Adrenal gland (tissue), 5 donors: ENCODE measurements around the gene NOX4.
"Not testable (repeated sequence)": the region's sequence is repeated elsewhere in the genome, so short reads cannot be mapped to it uniquely, and the experiment has no call there.

Experiments
- POLR2A ChIP-seq, 2 donors: fragments of 450-650 bp; IDR thresholded peaks; one replicate each; pipeline ENCODE4 v1.6.1; 2017; ENCODE audit warnings: antibody characterized with exemption in 2 of 2, mild to moderate bottlenecking in 2 of 2, moderate library complexity in 1 of 2
- TF ChIP-seq, protein P1 (sequence below), 6 experiments: fragments of 450-650 bp in 4 of 6; fragments of 200-600 bp in 2 of 6; sonication (generic) in 1 of 6; IDR thresholded peaks; 1 replicate in 5 of 6; 2 replicates in 1 of 6; pipeline versions ENCODE4 v1.5.1 to v1.8.0; 2016 to 2021; ENCODE audit warnings: antibody characterized with exemption in 6 of 6, mild to moderate bottlenecking in 2 of 6, moderate library complexity in 1 of 6
- donor health status: DM: no; HTN: no; CAD: no.

DNA sequence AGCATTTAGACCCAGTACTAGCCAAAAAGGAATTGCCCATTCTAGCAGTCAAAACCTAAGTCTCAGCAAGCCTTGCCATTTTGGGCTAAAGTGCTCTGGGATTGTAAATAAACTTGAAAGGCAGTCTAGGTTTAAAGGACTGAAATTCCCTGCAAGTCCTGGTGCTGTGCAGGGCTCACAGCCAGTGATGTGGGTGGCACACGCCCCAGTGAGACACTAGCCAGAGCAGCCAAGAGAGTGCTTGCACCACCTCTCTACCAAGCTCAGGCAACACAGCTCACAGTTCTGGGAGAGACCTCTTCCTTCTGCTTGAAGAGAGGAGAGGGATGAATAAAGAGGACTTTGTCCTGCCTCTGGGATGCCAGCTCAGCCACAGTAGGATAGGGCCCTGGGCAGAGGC lies 80.5 kb downstream of the NOX4 start:
- TF ChIP-seq, protein P1, sequence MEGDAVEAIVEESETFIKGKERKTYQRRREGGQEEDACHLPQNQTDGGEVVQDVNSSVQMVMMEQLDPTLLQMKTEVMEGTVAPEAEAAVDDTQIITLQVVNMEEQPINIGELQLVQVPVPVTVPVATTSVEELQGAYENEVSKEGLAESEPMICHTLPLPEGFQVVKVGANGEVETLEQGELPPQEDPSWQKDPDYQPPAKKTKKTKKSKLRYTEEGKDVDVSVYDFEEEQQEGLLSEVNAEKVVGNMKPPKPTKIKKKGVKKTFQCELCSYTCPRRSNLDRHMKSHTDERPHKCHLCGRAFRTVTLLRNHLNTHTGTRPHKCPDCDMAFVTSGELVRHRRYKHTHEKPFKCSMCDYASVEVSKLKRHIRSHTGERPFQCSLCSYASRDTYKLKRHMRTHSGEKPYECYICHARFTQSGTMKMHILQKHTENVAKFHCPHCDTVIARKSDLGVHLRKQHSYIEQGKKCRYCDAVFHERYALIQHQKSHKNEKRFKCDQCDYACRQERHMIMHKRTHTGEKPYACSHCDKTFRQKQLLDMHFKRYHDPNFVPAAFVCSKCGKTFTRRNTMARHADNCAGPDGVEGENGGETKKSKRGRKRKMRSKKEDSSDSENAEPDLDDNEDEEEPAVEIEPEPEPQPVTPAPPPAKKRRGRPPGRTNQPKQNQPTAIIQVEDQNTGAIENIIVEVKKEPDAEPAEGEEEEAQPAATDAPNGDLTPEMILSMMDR (IDR thresholded peaks at IDR 0.05), result not testable (repeated sequence)
- not testable (repeated sequence) for TF ChIP-seq POLR2A (IDR thresholded peaks at IDR 0.05)
